C4-2B (cell line): ENCODE measurements around the gene B4GALT1.

Experiments
- ZFX ChIP-seq: fragments of 450-650 bp; IDR thresholded peaks from 2 replicates; pipeline ENCODE4 v1.6.1; 2017
- TF ChIP-seq, protein P1 (sequence below): fragments of 450-650 bp; conservative IDR thresholded peaks from 2 replicates; pipeline ENCODE4 v1.5.1; 2017; ENCODE audit warnings: mild to moderate bottlenecking

DNA sequence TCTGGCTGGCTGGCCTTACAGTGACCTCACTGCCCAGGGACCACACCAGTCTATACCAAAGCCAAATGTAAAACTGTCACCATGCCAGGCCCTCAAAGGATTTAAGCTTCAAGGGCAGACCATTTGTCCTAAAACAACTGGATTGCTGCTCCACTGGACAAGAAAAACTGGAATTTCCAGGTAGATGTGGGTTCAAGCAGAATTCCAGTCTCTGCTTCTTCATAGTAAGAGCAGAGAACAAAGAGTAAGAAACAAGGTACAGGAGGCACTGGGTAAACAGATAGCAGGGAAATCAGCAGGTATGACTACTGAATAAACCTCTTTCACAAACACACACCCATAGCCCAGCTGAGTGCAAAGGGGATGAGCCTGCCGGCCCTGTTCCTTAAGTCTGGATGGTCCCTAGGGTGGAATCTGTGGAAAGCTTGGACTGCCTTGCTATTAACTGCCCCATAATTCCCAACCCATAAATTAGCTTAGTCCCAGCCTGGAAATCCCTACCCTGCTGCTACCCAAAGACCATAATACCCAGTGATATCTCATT is 5.5 kb downstream of the B4GALT1 start:
- TF ChIP-seq, protein P1, sequence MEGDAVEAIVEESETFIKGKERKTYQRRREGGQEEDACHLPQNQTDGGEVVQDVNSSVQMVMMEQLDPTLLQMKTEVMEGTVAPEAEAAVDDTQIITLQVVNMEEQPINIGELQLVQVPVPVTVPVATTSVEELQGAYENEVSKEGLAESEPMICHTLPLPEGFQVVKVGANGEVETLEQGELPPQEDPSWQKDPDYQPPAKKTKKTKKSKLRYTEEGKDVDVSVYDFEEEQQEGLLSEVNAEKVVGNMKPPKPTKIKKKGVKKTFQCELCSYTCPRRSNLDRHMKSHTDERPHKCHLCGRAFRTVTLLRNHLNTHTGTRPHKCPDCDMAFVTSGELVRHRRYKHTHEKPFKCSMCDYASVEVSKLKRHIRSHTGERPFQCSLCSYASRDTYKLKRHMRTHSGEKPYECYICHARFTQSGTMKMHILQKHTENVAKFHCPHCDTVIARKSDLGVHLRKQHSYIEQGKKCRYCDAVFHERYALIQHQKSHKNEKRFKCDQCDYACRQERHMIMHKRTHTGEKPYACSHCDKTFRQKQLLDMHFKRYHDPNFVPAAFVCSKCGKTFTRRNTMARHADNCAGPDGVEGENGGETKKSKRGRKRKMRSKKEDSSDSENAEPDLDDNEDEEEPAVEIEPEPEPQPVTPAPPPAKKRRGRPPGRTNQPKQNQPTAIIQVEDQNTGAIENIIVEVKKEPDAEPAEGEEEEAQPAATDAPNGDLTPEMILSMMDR: no peak
- no peak for TF ChIP-seq ZFX
